ENCODE data around the gene FNIP1.

The FNIP1 gene

DNA sequence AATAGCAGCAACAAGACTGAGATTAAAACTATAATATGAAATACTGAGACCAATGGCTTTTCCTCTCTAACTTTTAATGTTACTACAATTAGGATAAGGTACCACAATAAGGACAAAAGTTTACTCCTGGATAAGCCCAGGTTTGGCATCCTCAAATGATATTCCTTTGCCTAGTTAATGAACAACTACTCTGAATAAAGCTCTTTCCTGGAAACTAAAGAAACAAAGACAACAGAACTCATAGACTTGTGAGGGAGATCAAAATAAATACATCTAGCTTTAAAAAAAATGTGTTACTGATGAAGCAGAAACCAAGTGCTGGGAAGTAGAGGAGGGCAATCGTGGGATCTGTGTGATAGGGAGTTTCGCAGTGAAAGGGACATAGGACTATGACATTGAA is 142.5 kb downstream of the FNIP1 start:
- H3K4me3 ChIP-seq (ENCODE audit: low read length): no peak overlapping the region
- no peak for DNase-seq (ENCODE audit: low read depth)
- TF ChIP-seq, protein P1, sequence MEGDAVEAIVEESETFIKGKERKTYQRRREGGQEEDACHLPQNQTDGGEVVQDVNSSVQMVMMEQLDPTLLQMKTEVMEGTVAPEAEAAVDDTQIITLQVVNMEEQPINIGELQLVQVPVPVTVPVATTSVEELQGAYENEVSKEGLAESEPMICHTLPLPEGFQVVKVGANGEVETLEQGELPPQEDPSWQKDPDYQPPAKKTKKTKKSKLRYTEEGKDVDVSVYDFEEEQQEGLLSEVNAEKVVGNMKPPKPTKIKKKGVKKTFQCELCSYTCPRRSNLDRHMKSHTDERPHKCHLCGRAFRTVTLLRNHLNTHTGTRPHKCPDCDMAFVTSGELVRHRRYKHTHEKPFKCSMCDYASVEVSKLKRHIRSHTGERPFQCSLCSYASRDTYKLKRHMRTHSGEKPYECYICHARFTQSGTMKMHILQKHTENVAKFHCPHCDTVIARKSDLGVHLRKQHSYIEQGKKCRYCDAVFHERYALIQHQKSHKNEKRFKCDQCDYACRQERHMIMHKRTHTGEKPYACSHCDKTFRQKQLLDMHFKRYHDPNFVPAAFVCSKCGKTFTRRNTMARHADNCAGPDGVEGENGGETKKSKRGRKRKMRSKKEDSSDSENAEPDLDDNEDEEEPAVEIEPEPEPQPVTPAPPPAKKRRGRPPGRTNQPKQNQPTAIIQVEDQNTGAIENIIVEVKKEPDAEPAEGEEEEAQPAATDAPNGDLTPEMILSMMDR (conservative IDR thresholded peaks at IDR 0.05; ENCODE audit: low read depth, low read length): no peak

DNA sequence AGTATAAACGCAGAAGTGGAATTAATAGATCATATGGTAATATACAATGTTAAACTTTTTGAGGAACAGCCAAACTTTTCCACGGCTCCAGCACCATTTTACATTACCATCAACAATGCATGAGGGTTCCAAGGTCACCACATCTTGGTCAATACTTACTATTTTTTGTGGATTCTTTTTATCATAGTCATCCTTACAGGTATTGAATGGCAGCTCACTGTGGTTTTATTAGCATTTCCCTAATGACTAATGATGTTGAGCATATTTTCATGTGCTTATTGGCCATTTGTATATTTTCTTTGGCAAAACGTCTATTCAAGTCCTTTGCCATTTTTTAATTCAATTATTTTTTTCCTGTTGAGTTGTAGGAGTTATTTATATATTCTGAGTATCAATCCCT is 147.7 kb downstream of the FNIP1 start:
- DNase-seq (ENCODE audit: low read depth): no peak
- TF ChIP-seq, protein P1 (conservative IDR thresholded peaks at IDR 0.05; ENCODE audit: low read depth, low read length): no peak
- H3K4me3 ChIP-seq (ENCODE audit: low read length): no peak overlapping the region

DNA sequence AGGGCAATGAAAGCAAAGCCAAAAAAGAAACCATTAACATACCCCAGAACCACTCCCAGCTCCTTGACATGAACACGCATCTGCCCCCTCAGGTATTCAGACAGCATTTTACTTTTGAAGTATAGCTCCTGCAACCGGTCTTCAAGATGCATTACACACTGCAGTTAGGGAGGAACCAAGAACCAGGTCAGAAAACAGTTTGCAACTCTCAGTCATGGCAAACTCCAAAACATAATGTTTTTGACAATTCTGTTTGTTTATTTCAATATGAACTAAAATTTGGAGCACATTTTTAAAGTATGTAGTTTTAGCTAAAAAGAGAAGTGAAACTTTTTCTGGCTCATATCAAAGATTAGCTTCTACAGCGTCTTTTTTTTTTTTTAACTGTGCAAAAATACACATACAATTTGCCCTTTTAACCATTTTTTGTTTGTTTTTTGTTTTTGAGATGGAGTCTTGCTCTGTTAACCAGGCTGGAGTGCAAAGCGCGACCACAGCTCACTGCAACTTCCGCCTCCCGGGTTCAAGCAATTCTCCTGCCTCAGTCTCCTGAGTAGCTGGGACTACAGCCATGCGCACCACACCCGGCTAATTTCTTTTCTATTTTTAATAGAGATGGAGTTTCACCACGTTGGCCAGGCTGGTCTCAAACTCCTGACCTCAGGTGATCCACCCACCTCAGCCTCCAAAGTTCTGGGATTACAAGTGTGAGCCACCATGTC is 149.6 kb downstream of the FNIP1 start:
- TF ChIP-seq, protein P1 (conservative IDR thresholded peaks at IDR 0.05; ENCODE audit: low read depth, low read length): no peak
- no peak overlapping the region for H3K4me3 ChIP-seq (ENCODE audit: low read length)
- DNase-seq (ENCODE audit: low read depth): no peak

DNA sequence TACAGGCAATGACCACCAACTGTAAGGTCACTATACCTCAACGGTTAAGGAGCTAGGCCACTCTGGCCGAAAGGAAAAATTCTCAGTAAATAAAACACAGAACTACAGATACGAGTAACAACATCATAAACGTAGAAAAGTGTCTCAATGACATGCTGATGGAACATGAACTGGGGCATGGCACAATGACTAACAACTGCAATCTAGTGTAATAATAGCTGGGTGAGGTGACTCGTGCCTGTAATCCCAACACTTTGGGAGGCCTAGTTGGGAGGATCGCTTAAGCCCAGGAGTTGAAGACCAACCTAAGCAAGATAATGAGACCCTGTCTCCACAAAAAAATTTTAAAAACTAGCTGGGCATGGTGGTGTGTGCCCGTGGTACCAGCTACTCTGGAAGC is 152.0 kb downstream of the FNIP1 start:
- H3K4me3 ChIP-seq (ENCODE audit: low read length): no peak overlapping the region
- TF ChIP-seq, protein P1 (conservative IDR thresholded peaks at IDR 0.05; ENCODE audit: low read depth, low read length): no peak
- no peak for DNase-seq (ENCODE audit: low read depth)

DNA sequence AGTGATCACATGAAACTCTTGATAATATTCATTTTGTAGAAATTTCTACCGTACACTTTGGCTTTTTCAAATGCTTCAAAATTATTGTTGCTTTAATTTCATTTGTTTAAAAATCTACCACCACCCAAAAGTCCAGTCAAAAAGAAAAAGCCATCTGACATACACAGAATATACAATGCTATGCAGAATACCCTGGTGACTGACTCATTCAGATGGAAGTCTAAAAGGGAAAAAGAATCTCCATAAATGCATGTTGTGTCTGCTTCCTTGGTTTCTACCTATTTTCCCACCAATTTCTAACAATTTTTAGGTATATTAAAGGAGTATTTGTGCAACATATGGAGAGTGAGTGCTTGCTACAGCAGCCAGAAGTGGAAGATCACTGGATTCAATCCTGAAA is 152.4 kb downstream of the FNIP1 start:
- DNase-seq (ENCODE audit: low read depth): no peak
- H3K4me3 ChIP-seq (ENCODE audit: low read length): no peak overlapping the region
- TF ChIP-seq, protein P1 (conservative IDR thresholded peaks at IDR 0.05; ENCODE audit: low read depth, low read length): no peak

DNA sequence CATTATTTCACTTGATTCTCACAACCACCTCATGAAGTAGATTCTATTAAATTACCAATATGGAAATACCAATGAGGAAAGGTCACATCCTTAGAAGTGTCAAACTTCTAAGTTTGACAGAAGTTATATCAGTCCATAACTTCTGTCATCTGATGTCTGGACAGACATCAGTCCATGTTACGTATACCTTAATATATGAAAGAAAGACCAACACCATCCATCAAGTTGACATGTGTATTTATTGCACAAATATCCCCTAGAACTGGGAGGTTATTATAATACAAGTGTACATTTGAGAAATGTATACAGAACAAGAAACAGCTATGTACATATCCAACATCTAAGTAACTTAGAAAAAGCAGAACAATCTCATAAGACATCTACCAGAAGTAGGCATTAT is 155.3 kb downstream of the FNIP1 start:
- no peak overlapping the region for H3K4me3 ChIP-seq (ENCODE audit: low read length)
- no peak for DNase-seq (ENCODE audit: low read depth)
- TF ChIP-seq, protein P1 (conservative IDR thresholded peaks at IDR 0.05; ENCODE audit: low read depth, low read length): no peak

All from retinal pigment epithelial cell (primary cell).